HPDE6-E6E7 (cell line): ENCODE measurements around the gene MMP14.
"Not testable (repeated sequence)": the region's sequence is repeated elsewhere in the genome, so short reads cannot be mapped to it uniquely, and the experiment has no call there.

Experiments
- DNase-seq: peaks from one replicate; pipeline ENCODE4 v3.0.0; 2011; ENCODE audit warnings: missing footprints; ENCODE audit errors: extremely low spot score

MMP14 gene

DNA sequence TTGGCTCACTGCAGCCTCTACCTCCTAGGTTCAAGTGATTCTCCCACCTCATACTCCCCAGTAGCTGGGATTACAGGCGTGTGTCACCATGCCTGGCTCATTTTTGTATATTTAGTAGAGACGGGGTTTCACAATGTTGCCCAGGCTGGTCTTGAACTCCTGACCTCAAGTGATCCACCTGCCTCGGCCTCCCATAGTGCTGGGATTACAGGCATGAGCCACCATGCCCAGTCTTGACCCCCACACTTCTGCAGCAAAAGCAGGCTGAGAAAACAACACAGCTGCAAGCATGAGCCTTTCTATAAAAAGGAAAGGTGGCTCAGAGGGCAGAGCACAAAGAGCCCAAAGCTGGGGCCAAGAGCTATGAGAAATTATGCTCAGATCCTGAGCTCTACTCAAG lies 24.0 kb downstream of the MMP14 start:
- DNase-seq, result not testable (repeated sequence)

DNA sequence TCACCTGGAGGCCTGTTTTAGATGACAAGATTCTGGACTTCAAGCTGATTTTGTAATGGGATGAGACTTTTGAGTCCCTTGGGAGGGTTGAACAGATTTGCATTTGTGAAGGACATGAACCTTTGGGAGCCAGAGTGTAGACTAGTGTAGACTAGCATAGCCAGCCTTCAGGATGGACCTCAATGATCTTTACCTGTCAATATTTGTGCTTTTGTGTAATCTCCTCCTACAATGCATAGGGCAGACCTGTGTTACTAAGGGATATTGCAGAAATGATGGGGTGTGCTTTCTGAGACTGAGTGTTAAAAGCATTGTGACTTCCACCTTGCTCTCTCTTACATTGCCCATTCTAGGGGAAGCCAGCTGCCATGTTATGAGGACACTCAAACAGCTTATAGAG lies 25.3 kb downstream of the MMP14 start:
- no peak for DNase-seq

DNA sequence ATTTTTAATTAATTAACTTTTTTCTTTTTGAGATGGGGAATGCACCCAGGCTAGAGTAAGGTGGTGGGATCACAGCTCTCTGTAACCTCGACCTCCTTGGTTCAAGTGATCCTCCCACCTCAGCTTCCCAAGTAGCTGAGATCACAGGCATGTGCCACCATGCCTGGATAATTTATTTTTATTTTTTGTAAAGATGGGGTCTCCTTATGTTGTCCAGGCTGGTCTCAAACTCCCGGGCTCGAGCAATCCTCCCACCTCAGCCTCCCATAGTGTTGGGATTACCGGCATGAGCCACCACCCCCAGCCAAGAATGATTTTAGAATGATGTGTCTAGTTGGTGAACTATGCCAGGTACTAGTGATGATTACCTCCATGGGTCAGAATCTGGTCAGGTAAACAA lies 28.6 kb downstream of the MMP14 start:
- no peak for DNase-seq

DNA sequence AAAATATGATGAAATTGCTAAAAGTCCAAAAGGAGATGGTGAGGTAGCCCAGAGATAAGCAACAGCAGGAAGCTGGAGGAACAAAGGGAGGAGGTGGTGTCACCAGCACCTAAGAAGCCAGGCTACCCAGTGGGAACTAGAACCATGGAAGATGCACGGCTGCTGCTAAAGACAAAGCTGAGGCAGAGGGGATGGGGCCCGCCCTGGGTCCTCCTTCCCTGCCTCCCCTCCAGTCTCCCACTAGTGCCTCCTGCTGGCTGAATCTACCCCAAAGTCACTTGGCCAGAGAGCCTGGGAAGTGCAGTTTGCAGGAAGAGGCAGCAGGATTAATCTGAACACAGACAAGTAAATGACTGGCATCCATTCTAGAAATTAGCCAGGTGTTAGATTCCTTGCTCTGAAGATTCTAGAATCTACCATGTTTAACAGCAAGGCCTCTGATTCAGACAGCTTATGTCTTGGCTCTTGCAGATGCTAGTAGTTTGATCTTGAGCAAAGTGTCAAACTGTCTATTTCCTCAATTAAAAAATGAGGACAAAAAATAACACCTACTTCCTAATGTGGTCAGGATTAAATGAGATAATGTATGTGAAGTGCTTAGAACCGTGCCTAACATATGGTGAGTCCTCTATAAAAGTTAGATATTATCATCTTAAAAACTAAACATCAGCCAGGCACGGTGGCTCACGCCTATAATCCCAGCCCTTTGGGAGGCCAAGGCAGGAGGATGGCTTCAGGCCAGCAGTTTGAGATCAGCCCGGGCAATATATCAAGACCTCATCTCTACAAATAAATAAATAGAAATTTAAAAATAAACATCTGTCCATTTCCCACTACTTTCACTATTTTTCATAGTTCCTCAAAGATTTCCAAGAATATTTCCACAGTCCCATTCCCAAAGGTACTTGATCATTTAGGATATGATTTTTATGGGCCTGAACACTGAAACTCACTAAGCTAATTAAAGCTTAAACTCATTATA lies 29.3 kb downstream of the MMP14 start:
- DNase-seq, result no peak

DNA sequence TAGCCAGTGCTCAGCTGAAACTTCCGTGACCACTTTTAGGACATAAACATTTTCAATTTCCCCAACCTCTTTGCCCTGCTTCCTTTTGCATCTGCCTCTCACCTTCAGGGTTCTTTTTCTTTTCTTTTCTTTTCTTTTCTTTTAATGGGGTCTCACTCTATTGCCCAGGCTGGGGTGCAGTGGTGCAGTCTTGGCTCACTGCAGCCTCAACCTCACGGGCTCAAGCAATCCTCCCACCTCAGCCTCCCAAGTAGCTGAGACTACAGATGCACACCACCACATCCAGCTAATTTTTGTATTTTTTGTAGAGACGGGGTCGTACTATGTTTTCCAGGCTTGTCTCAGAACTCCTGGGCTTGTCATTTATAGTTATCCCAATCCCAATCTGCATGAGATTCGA lies 30.5 kb downstream of the MMP14 start:
- no peak for DNase-seq

DNA sequence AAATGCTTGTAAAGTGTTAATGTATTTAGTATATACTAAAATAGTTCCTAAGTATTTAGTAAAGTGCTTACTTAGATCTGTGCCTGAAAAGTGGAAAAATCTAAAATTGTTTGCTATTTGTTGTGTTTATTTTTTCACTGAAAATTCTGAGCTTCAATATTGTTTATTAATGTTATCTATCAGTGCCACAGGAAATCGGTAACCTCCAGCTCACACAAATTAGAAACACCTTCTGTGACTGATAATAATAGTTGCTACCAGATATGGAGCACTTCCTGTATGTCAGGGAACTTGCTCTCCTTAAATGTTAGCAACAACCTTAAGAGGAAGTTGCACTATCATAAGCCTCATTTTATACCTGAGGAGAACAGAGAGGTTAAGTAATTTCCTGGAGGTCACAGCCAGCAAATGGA lies 34.4 kb downstream of the MMP14 start:
- DNase-seq, result no peak

DNA sequence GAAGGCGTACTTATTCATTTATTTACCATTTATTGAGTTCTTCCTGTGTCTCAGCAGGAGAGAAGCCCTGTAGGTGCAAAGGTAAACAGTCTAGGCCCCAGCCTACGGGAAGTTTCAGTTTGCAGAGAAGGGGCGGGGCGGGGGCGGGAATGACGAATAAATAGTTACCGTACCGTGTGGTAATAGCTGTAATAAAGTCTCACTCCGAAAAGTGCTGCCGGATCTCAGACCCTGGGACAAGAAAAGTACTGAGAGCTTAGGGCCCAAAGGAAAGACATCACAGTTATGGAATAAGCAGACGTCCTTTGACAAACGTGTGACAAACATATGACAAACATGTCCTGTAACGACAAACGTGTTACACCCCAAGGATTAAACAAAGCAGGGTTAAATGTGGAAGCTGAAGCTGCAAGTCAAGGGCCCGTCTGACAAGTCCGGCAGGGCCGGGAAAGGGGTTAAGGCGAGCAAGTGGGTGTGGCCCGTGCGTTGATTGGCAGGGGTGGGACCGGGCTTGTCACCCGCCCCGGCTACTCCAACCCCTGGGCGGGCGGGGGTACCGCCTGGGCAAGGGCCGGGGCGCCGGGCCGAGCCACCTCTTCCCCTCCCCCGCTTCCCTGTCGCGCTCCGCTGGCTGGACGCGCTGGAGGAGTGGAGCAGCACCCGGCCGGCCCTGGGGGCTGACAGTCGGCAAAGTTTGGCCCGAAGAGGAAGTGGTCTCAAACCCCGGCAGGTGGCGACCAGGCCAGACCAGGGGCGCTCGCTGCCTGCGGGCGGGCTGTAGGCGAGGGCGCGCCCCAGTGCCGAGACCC lies 35.0 kb downstream of the MMP14 start, which contains the start of gene LRP10:
Gene LRP10, plus strand, starts transcription at position 517 of the 809 bp plus-strand sequence. CDS start 564 bp downstream, outside the sequence.
- DNase-seq, result peak; percentile 83

DNA sequence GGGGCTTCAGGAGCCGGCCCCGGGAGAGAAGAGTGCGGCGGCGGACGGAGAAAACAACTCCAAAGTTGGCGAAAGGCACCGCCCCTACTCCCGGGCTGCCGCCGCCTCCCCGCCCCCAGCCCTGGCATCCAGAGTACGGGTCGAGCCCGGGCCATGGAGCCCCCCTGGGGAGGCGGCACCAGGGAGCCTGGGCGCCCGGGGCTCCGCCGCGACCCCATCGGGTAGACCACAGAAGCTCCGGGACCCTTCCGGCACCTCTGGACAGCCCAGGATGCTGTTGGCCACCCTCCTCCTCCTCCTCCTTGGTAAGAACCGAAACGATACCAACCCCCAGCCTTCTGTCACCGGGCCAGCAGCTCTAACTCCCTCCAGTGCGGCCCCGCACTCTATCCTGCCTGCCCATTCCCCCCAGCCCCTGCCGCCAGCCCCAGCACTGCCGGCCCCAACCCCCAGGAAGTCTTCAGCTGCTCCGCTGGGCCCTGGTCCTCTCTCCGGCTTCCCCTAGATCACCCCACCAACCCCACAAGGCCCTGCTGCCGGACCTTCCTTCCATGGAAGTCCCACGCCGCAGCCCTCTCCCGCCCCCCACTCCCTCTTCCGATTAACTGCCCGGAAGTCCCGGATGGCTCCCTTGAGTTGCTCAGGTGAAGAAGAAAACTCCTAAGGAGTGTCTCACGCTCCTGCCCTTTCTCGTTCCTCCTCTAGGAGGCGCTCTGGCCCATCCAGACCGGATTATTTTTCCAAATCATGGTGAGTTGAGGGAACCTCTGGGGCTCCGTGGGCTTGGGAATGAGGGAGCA lies 35.8 kb downstream of the MMP14 start:
- DNase-seq, result no peak

DNA sequence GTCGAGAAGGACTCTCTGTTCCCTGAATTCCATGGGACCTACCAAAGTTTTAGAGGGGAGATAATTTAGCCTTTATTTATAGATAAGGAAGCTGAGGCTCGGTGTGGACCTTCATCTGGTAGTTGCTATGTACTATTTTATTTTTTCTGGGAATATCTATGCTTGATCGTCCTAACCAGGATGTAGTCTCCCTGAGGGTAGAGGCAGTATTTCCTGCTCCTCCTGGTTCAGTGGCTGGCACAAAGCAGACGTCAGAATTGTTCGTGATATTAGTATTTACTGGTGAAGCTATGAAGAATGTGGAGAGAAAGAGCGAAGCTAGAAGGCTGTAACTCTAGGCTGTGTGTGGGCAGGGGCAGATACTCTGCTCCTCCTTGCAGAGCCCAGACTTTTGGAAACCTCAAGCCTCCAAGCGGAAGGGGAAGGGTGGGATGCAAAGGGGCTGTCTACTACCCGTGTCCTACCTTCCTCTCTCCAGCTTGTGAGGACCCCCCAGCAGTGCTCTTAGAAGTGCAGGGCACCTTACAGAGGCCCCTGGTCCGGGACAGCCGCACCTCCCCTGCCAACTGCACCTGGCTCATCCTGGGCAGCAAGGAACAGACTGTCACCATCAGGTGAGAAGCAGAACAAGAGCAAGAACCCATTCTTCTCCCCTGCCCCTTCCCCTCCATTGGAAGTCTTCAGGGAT lies 36.6 kb downstream of the MMP14 start:
- no peak for DNase-seq

DNA sequence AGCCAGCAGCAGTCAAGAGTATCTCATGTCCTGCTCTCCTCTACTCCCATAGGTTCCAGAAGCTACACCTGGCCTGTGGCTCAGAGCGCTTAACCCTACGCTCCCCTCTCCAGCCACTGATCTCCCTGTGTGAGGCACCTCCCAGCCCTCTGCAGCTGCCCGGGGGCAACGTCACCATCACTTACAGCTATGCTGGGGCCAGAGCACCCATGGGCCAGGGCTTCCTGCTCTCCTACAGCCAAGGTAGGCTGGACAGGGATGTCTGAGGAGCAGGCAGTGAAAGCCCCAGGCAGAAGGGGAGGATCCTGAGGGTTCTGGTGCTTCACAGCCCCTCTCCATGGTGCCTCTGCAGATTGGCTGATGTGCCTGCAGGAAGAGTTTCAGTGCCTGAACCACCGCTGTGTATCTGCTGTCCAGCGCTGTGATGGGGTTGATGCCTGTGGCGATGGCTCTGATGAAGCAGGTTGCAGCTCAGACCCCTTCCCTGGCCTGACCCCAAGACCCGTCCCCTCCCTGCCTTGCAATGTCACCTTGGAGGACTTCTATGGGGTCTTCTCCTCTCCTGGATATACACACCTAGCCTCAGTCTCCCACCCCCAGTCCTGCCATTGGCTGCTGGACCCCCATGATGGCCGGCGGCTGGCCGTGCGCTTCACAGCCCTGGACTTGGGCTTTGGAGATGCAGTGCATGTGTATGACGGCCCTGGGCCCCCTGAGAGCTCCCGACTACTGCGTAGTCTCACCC lies 38.8 kb downstream of the MMP14 start:
- DNase-seq, result no peak

DNA sequence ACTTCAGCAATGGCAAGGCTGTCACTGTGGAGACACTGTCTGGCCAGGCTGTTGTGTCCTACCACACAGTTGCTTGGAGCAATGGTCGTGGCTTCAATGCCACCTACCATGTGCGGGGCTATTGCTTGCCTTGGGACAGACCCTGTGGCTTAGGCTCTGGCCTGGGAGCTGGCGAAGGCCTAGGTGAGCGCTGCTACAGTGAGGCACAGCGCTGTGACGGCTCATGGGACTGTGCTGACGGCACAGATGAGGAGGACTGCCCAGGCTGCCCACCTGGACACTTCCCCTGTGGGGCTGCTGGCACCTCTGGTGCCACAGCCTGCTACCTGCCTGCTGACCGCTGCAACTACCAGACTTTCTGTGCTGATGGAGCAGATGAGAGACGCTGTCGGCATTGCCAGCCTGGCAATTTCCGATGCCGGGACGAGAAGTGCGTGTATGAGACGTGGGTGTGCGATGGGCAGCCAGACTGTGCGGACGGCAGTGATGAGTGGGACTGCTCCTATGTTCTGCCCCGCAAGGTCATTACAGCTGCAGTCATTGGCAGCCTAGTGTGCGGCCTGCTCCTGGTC lies 39.4 kb downstream of the MMP14 start:
- no peak for DNase-seq

DNA sequence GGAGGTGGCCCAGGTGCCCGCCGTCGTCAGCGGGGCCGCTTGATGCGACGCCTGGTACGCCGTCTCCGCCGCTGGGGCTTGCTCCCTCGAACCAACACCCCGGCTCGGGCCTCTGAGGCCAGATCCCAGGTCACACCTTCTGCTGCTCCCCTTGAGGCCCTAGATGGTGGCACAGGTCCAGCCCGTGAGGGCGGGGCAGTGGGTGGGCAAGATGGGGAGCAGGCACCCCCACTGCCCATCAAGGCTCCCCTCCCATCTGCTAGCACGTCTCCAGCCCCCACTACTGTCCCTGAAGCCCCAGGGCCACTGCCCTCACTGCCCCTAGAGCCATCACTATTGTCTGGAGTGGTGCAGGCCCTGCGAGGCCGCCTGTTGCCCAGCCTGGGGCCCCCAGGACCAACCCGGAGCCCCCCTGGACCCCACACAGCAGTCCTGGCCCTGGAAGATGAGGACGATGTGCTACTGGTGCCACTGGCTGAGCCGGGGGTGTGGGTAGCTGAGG lies 40.7 kb downstream of the MMP14 start:
- no peak for DNase-seq

DNA sequence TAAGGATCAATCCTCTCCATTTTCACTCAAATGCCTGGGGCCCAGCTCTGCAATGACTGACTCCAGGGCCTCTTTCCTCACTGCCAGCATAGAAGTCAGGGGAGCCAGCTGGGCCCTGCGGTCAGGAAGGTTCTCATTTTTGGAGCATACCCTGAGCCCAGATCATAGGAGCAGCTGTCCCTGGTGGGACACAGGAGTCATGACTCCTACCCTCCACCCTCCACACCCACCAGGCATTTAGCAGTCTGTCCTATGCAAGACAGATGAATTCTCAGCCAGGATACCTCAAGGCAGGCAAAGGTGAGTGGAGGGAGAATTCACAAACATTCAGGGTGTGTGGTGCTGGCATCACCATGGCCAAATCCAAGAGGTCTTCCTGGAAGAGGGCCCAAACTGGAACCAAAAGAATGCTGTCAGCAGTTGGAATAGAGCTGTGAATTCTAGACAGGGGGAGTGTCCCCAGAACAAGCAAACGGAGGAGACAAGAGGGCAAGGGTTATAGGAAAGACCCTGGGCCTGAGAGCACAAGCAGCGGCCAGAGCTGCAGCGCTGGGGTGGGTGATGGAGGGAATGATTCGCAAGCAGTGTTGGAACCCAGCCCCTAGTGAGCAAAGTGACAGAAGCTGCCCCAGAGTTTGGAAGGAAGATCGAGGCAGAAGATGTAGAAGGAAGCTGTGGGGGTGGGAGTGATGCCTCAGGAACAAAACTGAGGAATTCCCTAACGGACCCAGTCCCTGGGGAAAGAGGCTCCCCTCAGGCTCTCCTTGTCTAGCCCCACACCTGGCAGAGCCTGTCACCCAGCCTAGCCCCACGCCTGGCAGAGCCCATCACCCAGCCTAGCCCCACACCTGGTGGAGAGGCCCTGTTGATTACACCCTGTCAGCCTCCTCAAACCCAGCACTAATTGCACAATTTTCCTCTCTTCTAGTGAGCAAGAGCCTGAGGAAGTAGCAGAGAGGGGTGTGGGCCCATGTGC lies 42.2 kb downstream of the MMP14 start:
- DNase-seq, result no peak

DNA sequence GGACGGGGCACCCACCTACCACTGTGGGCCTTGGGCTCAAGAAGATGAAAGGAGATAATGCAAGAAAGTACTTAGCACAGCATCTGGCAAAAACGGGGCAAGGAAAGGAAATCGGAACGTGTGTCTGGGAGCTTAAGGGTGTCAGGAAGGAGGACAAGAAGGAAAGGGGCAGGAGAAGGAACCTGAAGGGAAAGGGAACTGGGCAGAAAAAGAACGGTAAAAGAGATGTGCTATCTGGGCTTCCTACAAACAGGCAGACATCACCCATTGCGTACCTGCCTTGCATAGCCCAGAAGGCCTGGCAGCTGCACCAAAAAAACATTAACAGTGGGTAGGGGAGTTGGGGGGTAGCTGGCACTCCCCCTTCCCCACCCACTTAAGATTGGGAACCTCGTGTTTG lies 45.7 kb downstream of the MMP14 start:
- no peak for DNase-seq

DNA sequence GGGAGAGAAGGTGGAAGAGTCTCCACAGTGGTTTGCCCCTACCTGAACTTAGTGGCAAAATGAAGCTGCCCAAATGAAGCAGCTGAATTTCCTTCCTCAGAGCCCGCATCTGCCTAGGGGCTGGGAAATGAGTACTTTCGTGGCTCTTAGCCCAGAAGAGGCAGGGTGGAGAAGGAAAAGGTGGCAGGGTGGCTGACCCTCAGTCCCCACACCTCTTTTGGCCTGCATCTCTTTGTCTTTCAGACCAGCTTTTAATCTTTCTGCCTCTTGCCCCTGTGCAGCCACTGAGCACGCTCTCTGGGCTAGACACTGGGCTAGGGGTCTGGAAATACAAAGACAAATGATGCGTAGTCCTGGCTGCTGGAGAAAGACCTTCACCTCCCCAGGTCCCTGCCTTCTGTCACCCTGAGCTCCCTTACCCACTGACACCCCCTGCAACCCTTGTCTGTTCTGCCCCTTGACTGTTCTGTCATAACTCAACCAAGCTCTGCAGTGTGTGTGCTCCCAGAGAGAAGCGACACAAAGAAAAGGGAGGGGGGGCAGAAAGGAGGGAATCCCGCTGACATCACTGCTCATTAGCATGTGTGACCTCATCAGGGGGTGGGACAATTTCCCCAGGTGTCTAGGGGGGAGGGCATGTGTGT lies 46.3 kb downstream of the MMP14 start:
- DNase-seq, result peak; percentile 53

DNA sequence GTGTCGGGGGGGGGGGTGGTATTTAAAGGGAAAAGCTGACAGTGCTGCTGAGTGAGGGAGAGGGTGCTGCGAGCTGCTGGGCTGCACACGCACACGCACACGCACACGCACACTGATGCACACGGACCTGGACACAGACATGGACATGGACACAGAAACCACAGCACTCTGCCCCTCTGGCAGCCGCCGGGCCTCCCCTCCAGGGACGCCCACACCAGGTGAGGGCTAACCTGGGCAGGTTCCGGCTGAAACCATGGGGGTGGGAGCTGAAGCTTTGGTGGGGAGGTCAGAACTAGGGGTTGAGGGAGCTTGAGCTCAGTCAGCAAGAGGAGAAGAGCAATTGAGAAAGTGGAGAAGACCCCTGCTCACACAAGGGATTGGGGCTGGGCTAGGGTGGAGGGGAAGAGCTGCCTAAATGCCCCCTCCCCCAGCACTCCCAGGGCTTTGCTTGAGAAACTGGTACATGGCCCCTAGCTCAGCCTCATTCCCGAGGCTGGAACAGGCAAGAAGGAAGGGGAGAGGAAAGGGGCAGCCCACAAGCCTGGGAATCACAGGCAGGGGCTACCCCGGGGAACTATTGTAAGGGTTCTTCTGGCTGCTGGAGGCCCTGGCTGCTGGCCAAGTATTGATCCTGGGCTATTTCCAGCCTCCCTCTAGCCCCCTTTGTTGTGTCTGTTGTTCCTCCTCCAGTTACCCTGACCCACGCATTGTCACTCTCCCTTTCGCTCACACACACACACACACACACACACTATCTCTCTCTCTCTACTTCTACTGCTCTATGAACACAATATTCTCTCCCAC lies 47.0 kb downstream of the MMP14 start, which contains the start of gene REM2:
Gene REM2, plus strand, starts transcription at position 50 of the 804 bp plus-strand sequence. Its CDS starts 66 bp downstream, at position 116.
- no peak for DNase-seq

DNA sequence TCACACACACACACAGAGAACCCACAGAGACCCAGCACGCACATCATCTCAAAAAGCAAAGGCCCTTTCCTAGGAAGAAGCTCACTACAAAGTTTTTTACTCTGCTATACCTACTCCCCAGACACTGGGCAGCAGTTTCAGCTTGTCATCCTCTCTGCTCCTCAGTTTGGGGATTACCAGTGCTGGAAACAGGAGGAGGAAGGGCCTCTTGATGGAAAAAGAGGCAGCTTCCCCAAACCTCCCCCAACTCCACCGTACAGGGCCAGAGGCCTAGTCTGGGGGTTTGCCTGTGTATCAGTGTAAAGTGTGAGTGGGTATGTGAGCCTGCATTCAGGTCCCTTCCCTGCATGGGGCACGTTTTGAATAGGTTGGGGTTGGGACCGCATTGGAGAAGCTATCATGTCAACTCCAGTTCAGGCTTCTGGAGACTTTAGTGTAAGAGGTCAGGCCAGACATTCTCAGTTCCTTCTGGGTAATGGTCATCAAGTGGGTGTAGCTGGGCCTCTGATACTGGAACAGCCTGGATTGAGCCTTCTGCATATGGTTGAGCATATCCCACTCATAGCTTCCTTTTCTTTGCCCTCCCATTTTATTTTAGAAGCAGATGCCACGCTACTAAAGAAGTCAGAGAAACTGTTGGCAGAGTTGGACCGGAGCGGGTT lies 47.8 kb downstream of the MMP14 start:
- no peak for DNase-seq
